Prostate gland (tissue), 2 donors: ENCODE results near the gene CNPY4. TPM values are rescaled to one million over a fixed set of nuclear protein-coding genes. Genes with fewer than 3 reads are reported as not detected.

Source experiments
- DNase-seq: peaks from one replicate; pipeline ENCODE4 v3.0.0-alpha.2; 2019; ENCODE audit warnings: low spot score
- H3K27ac ChIP-seq, 2 donors: fragments of 200-600 bp; sonication (generic); 2 replicates each; pipeline ENCODE4 v1.5.1; 2017 to 2019
- H3K27me3 ChIP-seq: fragments of 200-600 bp; sonication (generic); replicated peaks from 2 replicates; pipeline ENCODE4 v1.5.1; 2019; ENCODE audit not compliant: insufficient read depth
- H3K36me3 ChIP-seq, 2 donors: fragments of 200-600 bp; sonication (generic); 1 replicate in 1 of 2; 2 replicates in 1 of 2; pipeline versions ENCODE4 v1.5.1 to v1.8.1; 2017 to 2019
- H3K4me1 ChIP-seq: fragments of 200-600 bp; sonication (generic); replicated peaks from 2 replicates; pipeline ENCODE4 v1.5.1; 2019
- H3K4me3 ChIP-seq, 2 donors: fragments of 200-600 bp; sonication (generic); 2 replicates each; pipeline ENCODE4 v1.5.1; 2017 to 2019
- H3K9me3 ChIP-seq: fragments of 200-600 bp; sonication (generic); 2 replicates; pipeline ENCODE4 v1.5.1; 2017
- CTCF ChIP-seq, 4 experiments: fragments of 200-600 bp in 2 of 4; fragments of 450-650 bp in 2 of 4; sonication (generic) in 2 of 4; IDR thresholded peaks; 1 replicate in 3 of 4; 2 replicates in 1 of 4; pipeline ENCODE4 v1.5.1; 2016 to 2019; ENCODE audit warnings: antibody characterized with exemption in 4 of 4, mild to moderate bottlenecking in 2 of 4, moderate library complexity in 2 of 4
- POLR2A ChIP-seq: fragments of 450-650 bp; IDR thresholded peaks from one replicate; pipeline ENCODE4 v1.6.1; 2016; ENCODE audit warnings: antibody characterized with exemption, mild to moderate bottlenecking
- POLR2AphosphoS5 ChIP-seq: sonication (generic); formaldehyde crosslinking; IDR thresholded peaks from one replicate; pipeline ENCODE4 v1.6.1; 2017; ENCODE audit warnings: antibody characterized with exemption
- WGBS: methylation state at CpG from one replicate; pipeline ENCODE4 v1.1.5; 2018; 5-methylcytosine and 5-hydroxymethylcytosine counted together
- intact Hi-C: fragments of 100-400 bp; cut with DNase I; formaldehyde crosslinking; loops from one replicate; pipeline ENCODE4 v1.14.2; 2022
- total RNA-seq, 2 donors: library from RNA; depleted of rRNA; stranded (reverse); fragments of >200 nt; gene quantifications; one replicate each; pipeline ENCODE4 v1.1.0, GENCODE V29; 2016

Gene CNPY4
- total RNA-seq, 2 donors from 2014 or later = 1.6 to 16.1 TPM

GRCh38 chr7:100100420-100101015 is 18.9 kb upstream of the CNPY4 start:
- Histone ChIP-seq H3K9me3 (no peaks in the 10 kb centered on the region), H3K27ac (peak overlapping the region; percentile 90 to 93), H3K4me1 (peaks cover 9% of the 10 kb centered on the region), H3K4me3 (peak overlapping the region; percentile 57 to 58), H3K36me3 (peaks cover 7 to 23% of the 10 kb centered on the region in 2 donors), H3K27me3 (no peaks in the 10 kb centered on the region)
- peak; percentile 89 for TF ChIP-seq POLR2AphosphoS5
- peak in 1 of 4 experiments; percentile 27 for TF ChIP-seq CTCF (IDR thresholded peaks at IDR 0.05)
- peak; percentile 60 for TF ChIP-seq POLR2A
- WGBS = under 1% methylated on average over 61 of the region's 61 CpGs
- intact Hi-C loops = no loop called here
- peak; percentile 95 for DNase-seq

DNA sequence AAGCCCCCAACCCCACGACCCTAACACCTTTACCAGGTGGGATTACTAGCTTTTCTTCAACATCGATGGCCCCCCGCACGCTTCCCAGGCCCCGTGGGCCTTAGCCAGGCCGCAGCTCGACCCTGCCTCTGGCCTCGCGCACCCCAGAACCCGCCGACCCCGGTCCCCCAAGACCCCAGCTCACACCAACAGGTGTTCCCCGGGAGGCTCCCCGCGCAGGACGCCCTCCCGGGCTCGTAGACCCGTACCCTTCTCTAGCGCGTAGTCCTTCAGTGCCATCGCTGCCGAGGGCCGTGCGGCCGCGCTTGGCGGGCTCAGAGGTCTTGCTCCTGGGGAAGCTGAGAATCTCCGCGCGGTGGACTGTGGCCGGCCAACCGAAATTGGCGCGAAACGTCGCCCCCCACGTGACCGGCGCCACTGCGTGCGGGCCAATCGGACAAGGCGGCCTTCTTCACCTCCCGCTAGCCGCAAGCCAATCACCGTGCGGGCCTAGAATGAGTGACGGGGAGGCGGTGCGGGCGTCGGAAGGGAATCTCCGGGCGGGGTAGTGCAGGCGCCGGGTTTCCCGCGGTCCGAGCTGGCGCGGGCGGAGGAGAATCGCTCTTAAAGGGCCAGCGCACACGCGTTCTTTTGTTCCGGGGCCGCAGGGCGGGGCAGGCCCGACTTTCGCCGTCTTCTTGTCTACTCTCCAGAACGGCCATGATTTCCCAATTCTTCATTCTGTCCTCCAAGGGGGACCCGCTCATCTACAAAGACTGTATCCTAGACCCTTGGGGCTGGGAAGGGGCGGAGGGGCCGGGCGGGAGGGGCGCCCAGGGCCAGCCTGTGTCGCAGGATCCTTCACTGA is 18.2 kb upstream of the CNPY4 start, which contains the start of the genes AP4M1 and MCM7:
TSS of gene AP4M1 (plus strand) at position 628 of the 847 bp plus-strand sequence. CDS start at position 700, 72 bp downstream.
TSS of gene MCM7 (minus strand) at position 382 of the 847 bp plus-strand sequence. CDS start at position 279, 103 bp downstream.
- H3K4me3 ChIP-seq = peak within 1 kb of the TSS; percentile 57 to 58
- no peaks in the 10 kb centered on the region for H3K9me3 ChIP-seq
- peaks cover 6 to 18% of the 10 kb centered on the region in 2 donors for H3K36me3 ChIP-seq
- peaks cover 9% of the 10 kb centered on the region for H3K4me1 ChIP-seq
- peak within 1 kb of the TSS; percentile 90 to 93 for H3K27ac ChIP-seq
- 0% methylated on average over 68 of the region's 80 CpGs for WGBS
- intact Hi-C loops = no loop called here
- TF ChIP-seq POLR2A (peak; percentile 34), POLR2AphosphoS5 (peak; percentile 96), CTCF (IDR thresholded peaks at IDR 0.05) (peak in 1 of 4 experiments; percentile 7)
- DNase-seq = peak; percentile 99
- H3K27me3 ChIP-seq = no peaks in the 10 kb centered on the region

- WGBS = 78% methylated on average over 17 of the region's 17 CpGs
- TF ChIP-seq POLR2AphosphoS5 (no peak), POLR2A (no peak), CTCF (IDR thresholded peaks at IDR 0.05) (no peak)
- Histone ChIP-seq H3K36me3 (peaks cover 3 to 12% of the 10 kb centered on the region in 2 donors), H3K4me1 (peaks cover 9% of the 10 kb centered on the region), H3K9me3 (no peaks in the 10 kb centered on the region), H3K27ac (no peak overlapping the region), H3K27me3 (no peaks in the 10 kb centered on the region), H3K4me3 (no peak overlapping the region)
- no peak for DNase-seq
- intact Hi-C loops = no loop called here
Measured at GRCh38 chr7:100102950-100103840, 16.2 kb upstream of the CNPY4 start.

DNA sequence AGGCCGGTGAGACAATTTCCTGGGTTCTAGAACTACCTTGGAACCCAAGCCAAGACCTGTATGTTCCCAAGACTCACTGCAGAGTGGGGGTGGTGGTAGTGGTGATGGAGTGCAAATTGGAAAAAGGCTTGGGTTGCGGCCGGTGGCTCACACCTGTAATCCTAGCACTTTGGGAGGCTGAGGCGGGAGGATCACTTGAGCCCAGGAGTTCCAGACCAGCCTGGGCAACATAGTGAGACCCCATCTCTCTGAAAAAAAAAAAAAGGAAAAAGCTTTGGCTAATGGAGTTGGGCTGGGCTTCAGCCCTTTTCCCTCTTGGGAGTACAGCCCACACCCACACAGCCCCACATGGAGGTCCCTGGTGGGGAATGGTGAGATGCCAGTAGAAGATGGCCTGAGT is 13.9 kb upstream of the CNPY4 start:
- intact Hi-C loops = no loop called here
- Histone ChIP-seq H3K36me3 (peaks cover 3 to 6% of the 10 kb centered on the region in 2 donors), H3K27me3 (no peaks in the 10 kb centered on the region), H3K4me3 (no peak overlapping the region), H3K4me1 (no peaks in the 10 kb centered on the region), H3K9me3 (no peaks in the 10 kb centered on the region), H3K27ac (no peak overlapping the region)
- DNase-seq = no peak
- 91% methylated on average over 4 of the region's 4 CpGs for WGBS
- no peak for TF ChIP-seq CTCF (IDR thresholded peaks at IDR 0.05)
- no peak for TF ChIP-seq POLR2A
- no peak for TF ChIP-seq POLR2AphosphoS5
